Measurements from ENCODE around the gene FLT3LG. TPM values are rescaled to one million over a fixed set of nuclear protein-coding genes. Genes with fewer than 3 reads are reported as not detected.
A peak's percentile ranks its signal among the peaks of the same experiment; 100 is the strongest.

The FLT3LG gene
- total RNA-seq, 1 experiment from 2014 or later = 5.1 TPM

- H3K36me3 ChIP-seq (ENCODE audit: low read depth) = peaks cover 7% of the 10 kb centered on the region
- peak overlapping the region; percentile 98 for H3K4me2 ChIP-seq
- H2AFZ ChIP-seq = peak overlapping the region; percentile 98; the same call in 1 of the 2 replicates
- H3K4me3 ChIP-seq = peak overlapping the region; percentile 87
- no peaks in the 10 kb centered on the region for H3K27me3 ChIP-seq (ENCODE audit: insufficient read depth, low read depth)
- H4K20me1 ChIP-seq (ENCODE audit: insufficient read depth) = no peaks in the 10 kb centered on the region
- peaks cover 49% of the 10 kb centered on the region for H3F3A ChIP-seq (ENCODE audit: insufficient read depth, low read depth)
- DNase-seq = no peak
- peaks cover 13% of the 10 kb centered on the region for H3K4me1 ChIP-seq (replicated peaks; ENCODE audit: insufficient read depth)
- no peak for TF ChIP-seq CTCF (conservative IDR thresholded peaks at IDR 0.05)
- TF ChIP-seq EZH2 (IDR thresholded peaks at IDR 0.05; ENCODE audit: low read depth) = no peak
- no peaks in the 10 kb centered on the region for H3K9me3 ChIP-seq (ENCODE audit: insufficient read depth, low read depth)
- no TSS peak for BruUV-seq (replicated peaks)
- H3K9me2 ChIP-seq (ENCODE audit: insufficient read depth) = no peaks in the 10 kb centered on the region
- ChIA-PET POLR2A (ENCODE audit: unreplicated experiment) (no interaction called here), CTCF (no interaction called here)
- 0 out of 2 replicates have a peak overlapping the region, but pooled peaks have one; percentile 13 for H3K27ac ChIP-seq
- intact Hi-C loops (cut with micrococcal nuclease; ENCODE audit: unreplicated experiment) = no loop called here
- peaks cover 51% of the 10 kb centered on the region for H3K79me2 ChIP-seq (ENCODE audit: low read depth)
Measured at GRCh38 chr19:49450405-49450804, 23.6 kb upstream of the FLT3LG start.

- peaks cover 13% of the 10 kb centered on the region for H3K4me1 ChIP-seq (replicated peaks; ENCODE audit: insufficient read depth)
- H3K36me3 ChIP-seq (ENCODE audit: low read depth) = peaks cover 11% of the 10 kb centered on the region
Measured at GRCh38 chr19:49451430-49452181, 22.4 kb upstream of the FLT3LG start, which contains the start of gene PIH1D1. Gene PIH1D1 (minus strand): TSS chr19:49451814. CDS start chr19:49451574, 240 bp downstream.

More at GRCh38 chr19:49451430-49452181, 22.4 kb upstream of the FLT3LG start, which contains the start of gene PIH1D1:
- Histone ChIP-seq H4K20me1 (ENCODE audit: insufficient read depth) (no peaks in the 10 kb centered on the region), H3K4me2 (peak within 1 kb of the TSS; percentile 98), H3K79me2 (ENCODE audit: low read depth) (peaks cover 60% of the 10 kb centered on the region), H3K9me2 (ENCODE audit: insufficient read depth) (no peaks in the 10 kb centered on the region), H3K27ac (peak within 1 kb of the TSS; percentile 92), H3K27me3 (ENCODE audit: insufficient read depth, low read depth) (no peaks in the 10 kb centered on the region), H2AFZ (peak within 1 kb of the TSS; percentile 98), H3K9me3 (ENCODE audit: insufficient read depth, low read depth) (no peaks in the 10 kb centered on the region), H3K4me3 (peak within 1 kb of the TSS; percentile 87), H3F3A (ENCODE audit: insufficient read depth, low read depth) (peaks cover 47% of the 10 kb centered on the region)
- BruUV-seq (replicated peaks) = no TSS peak
- ChIA-PET CTCF (interaction anchor here (0.5 to 1.0 kb wide), 4 partner anchors 91 to 197 kb away, joined by 3 read pairs; no protein-coding TSS in a partner anchor), POLR2A (ENCODE audit: unreplicated experiment) (interaction anchor here (0.5 to 1.0 kb wide), 11 partner anchors 10 to 1818 kb away, joined by 3 to 6 read pairs (median 4); partner anchors contain the start of gene RUVBL2)
- intact Hi-C loops (cut with micrococcal nuclease; ENCODE audit: unreplicated experiment) = loop anchor here (2.0 kb wide), 2 partner anchors 45 to 189 kb away; partner anchors contain the start of genes RPS11 and RRAS
- DNase-seq = peak; percentile 96 to 100
- no peak for TF ChIP-seq CTCF (conservative IDR thresholded peaks at IDR 0.05)
- TF ChIP-seq EZH2 (IDR thresholded peaks at IDR 0.05; ENCODE audit: low read depth) = no peak
